ENCODE data around the gene DNMT1.
"Not testable (repeated sequence)": the region's sequence is repeated elsewhere in the genome, so short reads cannot be mapped to it uniquely, and the experiment has no call there.

Gene DNMT1

GRCh38 chr19:10182076-10182475 lies 12.7 kb downstream of the DNMT1 start:
- Histone ChIP-seq H3K27me3 (ENCODE audit: insufficient read depth, low read length) (no peaks in the 10 kb centered on the region), H3K9me3 (ENCODE audit: insufficient read depth, low read depth, low read length) (no peaks in the 10 kb centered on the region), H3K4me1 (ENCODE audit: insufficient read depth, low read length) (no peaks in the 10 kb centered on the region), H3K4me3 (ENCODE audit: low read length) (no peak overlapping the region), H3K36me3 (ENCODE audit: insufficient read depth, low read length) (peaks cover 72% of the 10 kb centered on the region), H3K9ac (ENCODE audit: low read depth, low read length) (no peak overlapping the region), H3K27ac (ENCODE audit: low read depth, low read length) (no peak overlapping the region)
- 93% methylated on average over 1 of the region's 1 CpG for WGBS

- WGBS = 94% methylated on average over 7 of the region's 7 CpGs
- Histone ChIP-seq H3K4me3 (ENCODE audit: low read length) (no peak overlapping the region), H3K9me3 (ENCODE audit: insufficient read depth, low read depth, low read length) (no peaks in the 10 kb centered on the region), H3K9ac (ENCODE audit: low read depth, low read length) (no peak overlapping the region), H3K36me3 (ENCODE audit: insufficient read depth, low read length) (peaks cover 72% of the 10 kb centered on the region), H3K27me3 (ENCODE audit: insufficient read depth, low read length) (no peaks in the 10 kb centered on the region), H3K27ac (ENCODE audit: low read depth, low read length) (no peak overlapping the region), H3K4me1 (ENCODE audit: insufficient read depth, low read length) (no peaks in the 10 kb centered on the region)
Measured at GRCh38 chr19:10180459-10180858, 14.3 kb downstream of the DNMT1 start.

- 96% methylated on average over 6 of the region's 6 CpGs for WGBS
- not testable (repeated sequence) for H3K4me3 ChIP-seq (ENCODE audit: low read length); H3K4me1 ChIP-seq (ENCODE audit: insufficient read depth, low read length); H3K9me3 ChIP-seq (ENCODE audit: insufficient read depth, low read depth, low read length); H3K27me3 ChIP-seq (ENCODE audit: insufficient read depth, low read length); H3K9ac ChIP-seq (ENCODE audit: low read depth, low read length); H3K27ac ChIP-seq (ENCODE audit: low read depth, low read length)
- peaks cover 77% of the 10 kb centered on the region for H3K36me3 ChIP-seq (ENCODE audit: insufficient read depth, low read length)
Measured at GRCh38 chr19:10180024-10180423, 14.7 kb downstream of the DNMT1 start.

DNA sequence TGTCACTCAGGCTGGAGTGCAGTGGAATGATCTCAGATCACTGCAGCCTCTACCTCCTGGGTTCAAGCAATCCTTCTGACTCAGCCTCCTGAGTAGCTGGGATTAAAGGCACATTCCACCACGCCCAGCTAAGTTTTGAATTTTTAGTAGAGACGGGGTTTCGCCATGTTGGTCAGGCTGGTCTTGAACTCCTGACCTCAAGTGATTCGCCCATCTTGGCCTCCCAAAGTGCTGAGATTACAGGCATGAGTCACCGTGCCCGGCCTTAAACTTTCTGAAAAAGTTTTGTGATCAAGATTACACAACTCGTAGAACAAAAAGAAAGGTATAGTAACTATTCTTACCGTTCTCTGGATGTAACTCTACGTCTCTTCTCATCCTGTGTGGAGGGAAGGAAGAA lies 21.2 kb downstream of the DNMT1 start:
- no peaks in the 10 kb centered on the region for H3K9me3 ChIP-seq (ENCODE audit: insufficient read depth, low read depth, low read length)
- 97% methylated on average over 9 of the region's 9 CpGs for WGBS
- no peaks in the 10 kb centered on the region for H3K4me1 ChIP-seq (ENCODE audit: insufficient read depth, low read length)
- no peak overlapping the region for H3K9ac ChIP-seq (ENCODE audit: low read depth, low read length)
- H3K27ac ChIP-seq (ENCODE audit: low read depth, low read length) = no peak overlapping the region
- H3K4me3 ChIP-seq (ENCODE audit: low read length) = no peak overlapping the region
- H3K36me3 ChIP-seq (ENCODE audit: insufficient read depth, low read length) = peaks cover 87% of the 10 kb centered on the region
- H3K27me3 ChIP-seq (ENCODE audit: insufficient read depth, low read length) = no peaks in the 10 kb centered on the region

DNA sequence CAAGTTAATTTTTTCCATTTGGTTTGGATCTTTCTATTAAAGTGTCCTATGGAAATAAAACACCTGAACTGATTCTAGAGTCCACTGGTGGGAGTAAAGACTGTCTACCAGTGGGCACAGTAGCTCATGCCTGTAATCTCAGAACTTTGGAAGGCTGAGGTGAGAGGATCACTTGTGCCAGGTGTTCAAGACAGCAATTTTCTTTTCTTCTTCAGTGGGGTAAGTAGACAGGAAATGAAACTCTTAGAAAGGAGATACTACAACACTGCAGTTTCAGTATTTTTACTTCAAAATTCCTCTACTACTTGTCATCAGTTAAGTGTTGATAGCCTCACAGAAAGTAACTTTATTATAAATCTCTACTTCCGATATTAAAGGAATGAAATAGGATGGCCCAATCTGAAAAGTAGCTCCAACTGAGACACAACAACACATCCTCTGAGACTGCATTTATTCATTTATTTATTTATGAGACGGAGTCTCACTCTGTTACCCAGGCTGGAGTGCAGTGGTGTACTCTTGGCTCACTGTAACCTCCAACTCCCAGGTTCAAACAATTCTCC lies 26.3 kb downstream of the DNMT1 start:
- Histone ChIP-seq H3K9ac (ENCODE audit: low read depth, low read length) (no peak overlapping the region), H3K4me1 (ENCODE audit: insufficient read depth, low read length) (no peaks in the 10 kb centered on the region), H3K27me3 (ENCODE audit: insufficient read depth, low read length) (no peaks in the 10 kb centered on the region), H3K36me3 (ENCODE audit: insufficient read depth, low read length) (peaks cover 93% of the 10 kb centered on the region), H3K9me3 (ENCODE audit: insufficient read depth, low read depth, low read length) (no peaks in the 10 kb centered on the region), H3K4me3 (ENCODE audit: low read length) (no peak overlapping the region), H3K27ac (ENCODE audit: low read depth, low read length) (no peak overlapping the region)
- WGBS = 100% methylated on average over 2 of the region's 2 CpGs

- no peaks in the 10 kb centered on the region for H3K4me1 ChIP-seq (ENCODE audit: insufficient read depth, low read length)
- H3K9me3 ChIP-seq (ENCODE audit: insufficient read depth, low read depth, low read length) = no peaks in the 10 kb centered on the region
- H3K9ac ChIP-seq (ENCODE audit: low read depth, low read length) = no peak overlapping the region; the same call in 1 of the 2 replicates
- no peak overlapping the region for H3K4me3 ChIP-seq (ENCODE audit: low read length)
- no peak overlapping the region for H3K27ac ChIP-seq (ENCODE audit: low read depth, low read length)
- peaks cover 93% of the 10 kb centered on the region for H3K36me3 ChIP-seq (ENCODE audit: insufficient read depth, low read length)
- H3K27me3 ChIP-seq (ENCODE audit: insufficient read depth, low read length) = no peaks in the 10 kb centered on the region
- WGBS = 95% methylated on average over 6 of the region's 6 CpGs
Measured at GRCh38 chr19:10167459-10167858, 27.3 kb downstream of the DNMT1 start.

DNA sequence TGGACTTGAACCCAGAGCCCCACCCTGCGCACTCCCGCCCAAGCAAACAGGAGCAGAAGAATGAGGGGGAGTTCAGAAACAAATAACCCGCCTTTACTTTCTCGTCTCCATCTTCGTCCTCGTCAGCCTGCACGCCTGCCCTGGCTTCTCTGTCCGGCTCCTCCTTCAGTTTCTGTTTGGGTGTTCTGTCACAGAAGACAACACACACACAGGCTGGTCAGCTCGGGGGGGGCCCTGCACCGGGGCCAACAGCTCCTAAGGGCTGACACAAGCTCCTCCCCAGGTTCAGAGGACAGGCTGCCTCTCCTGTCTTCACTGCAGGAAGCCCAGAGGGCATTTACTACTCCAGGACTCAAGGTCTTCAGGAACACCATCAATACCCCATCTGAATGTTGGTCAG lies 28.3 kb downstream of the DNMT1 start:
- H3K9me3 ChIP-seq (ENCODE audit: insufficient read depth, low read depth, low read length); H3K4me3 ChIP-seq (ENCODE audit: low read length); H3K27ac ChIP-seq (ENCODE audit: low read depth, low read length); H3K9ac ChIP-seq (ENCODE audit: low read depth, low read length); H3K27me3 ChIP-seq (ENCODE audit: insufficient read depth, low read length); H3K4me1 ChIP-seq (ENCODE audit: insufficient read depth, low read length): not testable (repeated sequence)
- WGBS = 95% methylated on average over 9 of the region's 10 CpGs
- peaks cover 94% of the 10 kb centered on the region for H3K36me3 ChIP-seq (ENCODE audit: insufficient read depth, low read length)

GRCh38 chr19:10166046-10166445 lies 28.7 kb downstream of the DNMT1 start:
- 94% methylated on average over 5 of the region's 5 CpGs for WGBS
- Histone ChIP-seq H3K9ac (ENCODE audit: low read depth, low read length) (no peak overlapping the region), H3K4me1 (ENCODE audit: insufficient read depth, low read length) (no peaks in the 10 kb centered on the region), H3K36me3 (ENCODE audit: insufficient read depth, low read length) (peaks cover 96% of the 10 kb centered on the region), H3K4me3 (ENCODE audit: low read length) (no peak overlapping the region), H3K27ac (ENCODE audit: low read depth, low read length) (no peak overlapping the region), H3K27me3 (ENCODE audit: insufficient read depth, low read length) (no peaks in the 10 kb centered on the region), H3K9me3 (ENCODE audit: insufficient read depth, low read depth, low read length) (no peaks in the 10 kb centered on the region)

DNA sequence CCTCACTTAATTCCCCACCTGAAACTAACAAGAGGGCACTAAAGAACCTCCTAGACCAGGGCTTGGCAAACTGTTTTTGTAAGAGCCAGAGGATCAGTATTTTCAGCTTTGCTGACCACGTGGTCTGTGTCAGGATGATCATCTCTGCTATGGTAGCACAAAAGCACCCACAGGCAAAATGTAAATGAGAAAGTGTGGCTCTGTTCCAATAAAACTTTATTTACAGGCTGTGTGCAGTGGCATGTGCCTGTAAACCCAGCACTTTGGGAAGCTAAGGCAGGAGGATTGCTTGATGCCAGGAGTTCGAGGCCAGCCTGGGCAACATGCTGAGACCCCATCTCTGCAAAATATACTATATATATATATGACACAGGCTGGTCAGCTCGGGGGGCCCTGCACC lies 31.2 kb downstream of the DNMT1 start:
- peaks cover 98% of the 10 kb centered on the region for H3K36me3 ChIP-seq (ENCODE audit: insufficient read depth, low read length)
- H3K27ac ChIP-seq (ENCODE audit: low read depth, low read length) = no peak overlapping the region
- no peaks in the 10 kb centered on the region for H3K27me3 ChIP-seq (ENCODE audit: insufficient read depth, low read length)
- WGBS = 98% methylated on average over 2 of the region's 3 CpGs
- H3K9ac ChIP-seq (ENCODE audit: low read depth, low read length) = no peak overlapping the region
- no peak overlapping the region for H3K4me3 ChIP-seq (ENCODE audit: low read length)
- no peaks in the 10 kb centered on the region for H3K4me1 ChIP-seq (ENCODE audit: insufficient read depth, low read length)
- H3K9me3 ChIP-seq (ENCODE audit: insufficient read depth, low read depth, low read length) = no peaks in the 10 kb centered on the region

DNA sequence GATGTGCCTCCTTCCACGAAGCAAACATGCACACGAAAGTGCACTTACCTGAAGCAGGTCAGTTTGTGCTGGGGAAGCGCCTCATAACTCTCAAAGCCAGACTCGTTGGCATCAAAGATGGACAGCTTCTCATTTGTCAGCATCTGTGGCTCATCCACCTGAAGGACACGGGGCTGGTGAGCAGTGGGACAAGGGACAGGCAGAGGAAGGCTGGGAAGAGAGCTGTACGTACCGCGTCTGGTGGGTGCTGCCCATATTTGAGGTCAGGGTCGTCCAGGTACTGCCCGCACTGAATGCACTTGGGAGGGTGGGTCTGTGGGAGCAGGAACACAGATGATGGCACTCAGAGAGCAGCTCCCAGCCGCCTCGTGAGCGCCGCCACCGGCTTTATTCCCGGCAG lies 35.1 kb downstream of the DNMT1 start:
- peaks cover 100% of the 10 kb centered on the region for H3K36me3 ChIP-seq (ENCODE audit: insufficient read depth, low read length)
- 96% methylated on average over 16 of the region's 16 CpGs for WGBS
- H3K4me1 ChIP-seq (ENCODE audit: insufficient read depth, low read length) = no peaks in the 10 kb centered on the region
- no peak overlapping the region for H3K27ac ChIP-seq (ENCODE audit: low read depth, low read length)
- no peak overlapping the region for H3K4me3 ChIP-seq (ENCODE audit: low read length)
- no peaks in the 10 kb centered on the region for H3K27me3 ChIP-seq (ENCODE audit: insufficient read depth, low read length)
- H3K9me3 ChIP-seq (ENCODE audit: insufficient read depth, low read depth, low read length) = no peaks in the 10 kb centered on the region
- H3K9ac ChIP-seq (ENCODE audit: low read depth, low read length) = no peak overlapping the region

DNA sequence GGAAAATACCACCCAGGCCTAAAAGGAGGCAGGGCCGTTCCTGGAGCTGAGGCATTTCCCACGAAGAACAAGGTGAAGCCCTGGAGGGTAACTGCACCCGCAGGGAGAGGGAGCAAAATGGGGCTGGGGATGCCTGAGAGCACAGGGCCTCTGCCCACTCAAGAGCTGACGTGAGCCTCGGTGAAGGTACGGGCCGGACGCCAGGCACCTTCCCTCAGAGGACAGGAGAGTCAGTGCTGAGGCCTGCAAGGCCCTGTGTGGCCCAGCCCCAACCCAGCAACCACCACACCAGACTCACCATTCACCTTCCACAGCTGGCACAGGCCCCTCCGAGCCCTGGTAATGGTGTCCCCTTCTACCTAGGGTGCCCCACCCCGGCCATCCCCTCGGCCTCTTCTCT lies 36.3 kb downstream of the DNMT1 start:
- WGBS = 95% methylated on average over 11 of the region's 11 CpGs

GRCh38 chr19:10158071-10158470 lies 36.7 kb downstream of the DNMT1 start:
- Histone ChIP-seq H3K4me3 (ENCODE audit: low read length) (no peak overlapping the region), H3K9me3 (ENCODE audit: insufficient read depth, low read depth, low read length) (no peaks in the 10 kb centered on the region), H3K9ac (ENCODE audit: low read depth, low read length) (no peak overlapping the region), H3K4me1 (ENCODE audit: insufficient read depth, low read length) (no peaks in the 10 kb centered on the region), H3K36me3 (ENCODE audit: insufficient read depth, low read length) (peaks cover 100% of the 10 kb centered on the region), H3K27me3 (ENCODE audit: insufficient read depth, low read length) (no peaks in the 10 kb centered on the region), H3K27ac (ENCODE audit: low read depth, low read length) (no peak overlapping the region)
- WGBS = 96% methylated on average over 8 of the region's 8 CpGs

More for the DNA sequence above, 36.3 kb downstream of the DNMT1 start:
- H3K27ac ChIP-seq (ENCODE audit: low read depth, low read length) = no peak overlapping the region
- H3K27me3 ChIP-seq (ENCODE audit: insufficient read depth, low read length) = no peaks in the 10 kb centered on the region
- H3K9me3 ChIP-seq (ENCODE audit: insufficient read depth, low read depth, low read length) = no peaks in the 10 kb centered on the region
- H3K4me1 ChIP-seq (ENCODE audit: insufficient read depth, low read length) = no peaks in the 10 kb centered on the region
- peaks cover 100% of the 10 kb centered on the region for H3K36me3 ChIP-seq (ENCODE audit: insufficient read depth, low read length)
- no peak overlapping the region for H3K4me3 ChIP-seq (ENCODE audit: low read length)
- no peak overlapping the region for H3K9ac ChIP-seq (ENCODE audit: low read depth, low read length)

All from HUES64 (cell line).